Activated naive CD8-positive, alpha-beta T cell treated with anti-CD3 and anti-CD28 coated beads for 36 hours (primary cell): ENCODE measurements around the gene CAPNS2. TPM values are rescaled to one million over a fixed set of nuclear protein-coding genes. Genes with fewer than 3 reads are reported as not detected.

ENCODE experiments used
- DNase-seq: peaks from one replicate; pipeline ENCODE4 v3.0.0; 2021
- H3K27ac Mint-ChIP-seq: one replicate; pipeline ENCODE4 v1.8.0; 2022; ENCODE audit warnings: mild to moderate bottlenecking, moderate library complexity, mixed read lengths
- H3K27me3 Mint-ChIP-seq: one replicate; pipeline ENCODE4 v1.8.0; 2022; ENCODE audit warnings: mild to moderate bottlenecking, mixed read lengths
- H3K36me3 Mint-ChIP-seq: one replicate; pipeline ENCODE4 v1.8.0; 2021; ENCODE audit warnings: mild to moderate bottlenecking, mixed read lengths
- H3K4me1 Mint-ChIP-seq: one replicate; pipeline ENCODE4 v1.8.0; 2021; ENCODE audit warnings: mixed read lengths
- H3K4me3 Mint-ChIP-seq: one replicate; pipeline ENCODE4 v1.8.0; 2022; ENCODE audit warnings: mild to moderate bottlenecking, moderate library complexity, mixed read lengths
- H3K9me3 Mint-ChIP-seq: one replicate; pipeline ENCODE4 v1.8.0; 2022; ENCODE audit warnings: mixed read lengths
- total RNA-seq, 2 experiments: library from RNA; stranded (reverse); gene quantifications; one replicate each; pipeline ENCODE4 v1.2.3, GENCODE V29; 2021

Gene CAPNS2
- total RNA-seq = not detected

DNA sequence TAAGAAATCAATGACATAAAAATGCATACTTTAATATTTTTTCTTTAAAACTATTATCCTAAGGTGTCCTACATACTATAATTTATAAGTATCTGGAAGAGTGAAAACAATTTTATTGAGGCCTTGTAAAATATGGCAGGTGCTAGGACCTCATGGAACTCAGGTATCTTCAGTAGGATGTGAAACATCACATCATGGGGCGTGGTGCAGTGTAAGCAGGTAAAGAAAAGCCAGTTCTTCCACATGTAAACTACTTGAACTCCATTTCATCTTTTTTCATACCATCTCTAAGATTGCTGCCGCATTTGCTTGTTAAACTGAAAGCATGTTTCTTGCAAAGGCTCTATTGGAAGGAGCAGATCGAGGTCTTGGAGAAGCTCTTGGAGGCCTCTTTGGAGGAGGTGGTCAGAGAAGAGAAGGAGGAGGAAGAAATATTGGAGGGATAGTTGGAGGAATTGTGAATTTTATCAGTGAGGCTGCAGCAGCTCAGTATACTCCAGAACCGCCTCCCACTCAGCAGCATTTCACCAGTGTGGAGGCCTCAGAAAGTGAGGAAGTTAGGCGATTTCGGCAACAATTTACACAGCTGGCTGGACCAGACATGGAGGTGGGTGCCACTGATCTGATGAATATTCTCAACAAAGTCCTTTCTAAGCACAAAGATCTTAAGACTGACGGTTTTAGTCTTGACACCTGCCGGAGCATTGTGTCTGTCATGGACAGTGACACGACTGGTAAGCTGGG lies at the start of gene CAPNS2:
Gene CAPNS2, plus strand, starts transcription at position 253 of the 744 bp plus-strand sequence. Its CDS starts 73 bp downstream, at position 326.
- no peaks in the 10 kb centered on the region for H3K9me3 Mint-ChIP-seq
- peaks cover 6% of the 10 kb centered on the region for H3K27me3 Mint-ChIP-seq
- no peak within 1 kb of the TSS for H3K4me3 Mint-ChIP-seq
- H3K36me3 Mint-ChIP-seq = no peaks in the 10 kb centered on the region
- DNase-seq = no peak
- H3K4me1 Mint-ChIP-seq = no peaks in the 10 kb centered on the region
- H3K27ac Mint-ChIP-seq = no peak within 1 kb of the TSS

DNA sequence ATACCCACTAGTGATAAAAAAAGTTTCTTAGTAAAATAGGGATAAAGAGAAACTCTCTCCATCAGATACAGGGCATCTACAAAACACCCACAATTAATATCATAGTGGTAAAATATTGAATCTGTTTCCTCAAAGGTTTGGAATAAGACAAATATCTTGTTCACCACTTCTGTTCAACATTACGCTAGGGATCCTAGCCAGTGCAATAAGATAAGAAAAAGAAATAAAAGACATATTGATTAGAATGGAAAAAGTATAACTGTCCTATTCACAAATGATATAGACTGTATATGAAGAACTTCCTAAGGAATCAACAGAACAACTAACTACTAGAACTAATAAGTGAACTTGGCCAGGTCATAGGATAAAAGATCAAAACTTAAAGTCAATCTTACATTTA lies 44.7 kb upstream of the CAPNS2 start:
- Mint-ChIP-seq H3K4me3 (no peak overlapping the region), H3K27ac (no peak overlapping the region), H3K36me3 (no peaks in the 10 kb centered on the region), H3K9me3 (peaks cover 5% of the 10 kb centered on the region), H3K27me3 (no peaks in the 10 kb centered on the region), H3K4me1 (no peaks in the 10 kb centered on the region)
- DNase-seq = no peak

DNA sequence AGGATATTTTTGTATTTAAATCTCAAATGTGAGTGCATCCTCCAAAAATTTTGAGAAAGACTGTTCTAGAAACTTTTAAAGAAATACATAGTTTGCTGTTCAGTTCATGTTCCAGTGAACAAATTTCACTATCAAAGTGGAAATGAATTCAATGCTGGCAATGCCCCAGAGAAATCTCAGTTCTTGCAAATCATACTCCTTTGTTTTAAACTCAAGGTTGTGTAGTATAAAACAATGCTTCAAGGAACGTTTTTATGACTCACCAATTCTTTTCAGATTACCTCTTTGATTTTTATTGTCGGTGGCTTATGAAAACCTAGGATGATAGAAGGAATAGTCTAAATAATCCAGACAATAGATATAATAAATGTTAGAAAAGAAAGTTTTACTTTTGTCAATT lies 40.0 kb upstream of the CAPNS2 start:
- Mint-ChIP-seq H3K4me3 (no peak overlapping the region), H3K36me3 (no peaks in the 10 kb centered on the region), H3K9me3 (peaks cover 4% of the 10 kb centered on the region), H3K27ac (no peak overlapping the region), H3K27me3 (no peaks in the 10 kb centered on the region), H3K4me1 (no peaks in the 10 kb centered on the region)
- no peak for DNase-seq

DNA sequence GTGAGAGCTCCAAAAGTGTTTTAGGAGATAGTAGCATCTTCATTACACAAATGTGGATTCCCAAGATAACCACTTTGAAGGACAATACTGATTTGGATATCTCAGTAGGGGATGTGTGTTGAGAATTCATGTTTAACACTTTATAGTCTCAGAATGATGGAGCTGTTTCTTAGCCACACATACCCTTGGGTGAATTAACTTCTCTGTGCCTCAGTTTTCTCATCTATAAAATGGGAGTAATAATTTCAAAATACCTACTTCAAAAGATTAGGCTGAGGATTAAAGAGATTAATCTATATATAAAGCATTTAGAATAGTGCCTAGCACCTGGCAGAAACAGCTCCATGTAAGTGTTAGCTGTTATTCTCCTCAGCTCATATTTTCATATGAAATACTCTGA lies 38.6 kb upstream of the CAPNS2 start:
- no peak for DNase-seq
- Mint-ChIP-seq H3K27me3 (peaks cover 3% of the 10 kb centered on the region), H3K27ac (no peak overlapping the region), H3K36me3 (no peaks in the 10 kb centered on the region), H3K9me3 (no peaks in the 10 kb centered on the region), H3K4me1 (no peaks in the 10 kb centered on the region), H3K4me3 (no peak overlapping the region)

DNA sequence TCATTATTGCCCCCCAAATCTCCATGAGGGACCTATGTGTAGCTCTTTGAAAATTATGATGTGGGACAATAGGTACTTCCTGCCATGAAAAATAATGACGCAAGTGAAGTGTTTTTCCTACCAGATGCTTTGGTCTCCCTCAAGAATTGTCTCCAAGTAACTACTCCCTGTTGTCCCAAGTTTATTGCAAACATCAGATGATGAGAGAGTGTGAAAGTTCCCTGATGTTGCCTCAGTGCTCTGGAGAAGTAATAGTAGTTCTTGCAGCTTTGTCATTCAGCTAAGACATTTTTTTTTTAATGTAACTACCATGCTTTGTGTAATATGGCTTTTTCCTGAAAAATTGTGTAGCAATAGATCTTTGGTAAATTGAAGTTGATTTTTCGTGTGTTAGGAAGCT lies 37.5 kb upstream of the CAPNS2 start:
- Mint-ChIP-seq H3K4me1 (no peaks in the 10 kb centered on the region), H3K27ac (no peak overlapping the region), H3K27me3 (peaks cover 3% of the 10 kb centered on the region), H3K4me3 (no peak overlapping the region), H3K36me3 (no peaks in the 10 kb centered on the region), H3K9me3 (no peaks in the 10 kb centered on the region)
- DNase-seq = no peak

DNA sequence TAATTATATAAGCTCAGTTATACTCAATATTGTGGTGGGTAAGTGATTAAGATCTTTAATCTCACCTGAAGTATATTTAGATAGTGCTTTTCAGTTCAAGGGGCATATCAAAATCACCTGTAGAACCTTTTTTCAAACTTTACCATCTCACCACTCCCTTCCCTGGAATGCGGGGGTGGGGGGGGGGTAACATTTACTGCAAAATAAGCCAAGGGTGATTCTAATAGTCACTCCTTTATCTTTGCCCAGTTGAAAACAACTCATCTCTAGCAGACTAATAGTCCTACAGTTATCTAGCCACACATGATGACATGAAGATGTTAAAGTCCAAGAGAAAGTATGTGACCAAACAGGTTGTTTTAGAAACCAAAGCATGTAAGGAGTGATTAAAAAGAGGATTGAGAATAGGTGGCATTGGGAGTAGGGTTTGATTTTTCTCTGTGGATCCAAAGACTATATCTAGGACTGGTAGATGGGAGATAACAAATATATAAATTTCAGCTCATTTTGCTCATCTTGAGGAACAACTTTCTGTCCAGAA lies 36.1 kb upstream of the CAPNS2 start:
- Mint-ChIP-seq H3K36me3 (no peaks in the 10 kb centered on the region), H3K27ac (no peak overlapping the region), H3K4me3 (no peak overlapping the region), H3K4me1 (no peaks in the 10 kb centered on the region), H3K27me3 (peaks cover 3% of the 10 kb centered on the region), H3K9me3 (no peaks in the 10 kb centered on the region)
- no peak for DNase-seq

DNA sequence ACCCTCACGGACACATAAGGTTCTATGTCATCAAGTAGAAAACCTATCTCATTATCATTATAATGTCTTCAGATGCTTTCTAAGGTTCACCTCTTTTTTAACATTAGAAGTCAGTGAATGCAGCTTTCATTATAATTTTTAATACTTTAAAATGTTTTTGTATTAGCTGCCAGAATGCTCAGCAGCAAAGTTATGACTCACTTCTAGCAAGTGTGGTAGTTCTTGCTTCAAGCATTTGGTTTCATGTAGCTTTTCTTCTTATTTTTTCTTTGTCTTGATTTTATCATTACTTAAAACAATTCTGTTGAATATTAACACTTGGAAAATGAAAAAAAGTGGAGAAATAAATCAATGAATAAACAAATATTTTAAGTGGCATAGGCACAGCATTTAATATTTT lies 34.3 kb upstream of the CAPNS2 start:
- Mint-ChIP-seq H3K27me3 (peaks cover 3% of the 10 kb centered on the region), H3K36me3 (no peaks in the 10 kb centered on the region), H3K4me1 (no peaks in the 10 kb centered on the region), H3K4me3 (no peak overlapping the region), H3K9me3 (no peaks in the 10 kb centered on the region), H3K27ac (no peak overlapping the region)
- no peak for DNase-seq

DNA sequence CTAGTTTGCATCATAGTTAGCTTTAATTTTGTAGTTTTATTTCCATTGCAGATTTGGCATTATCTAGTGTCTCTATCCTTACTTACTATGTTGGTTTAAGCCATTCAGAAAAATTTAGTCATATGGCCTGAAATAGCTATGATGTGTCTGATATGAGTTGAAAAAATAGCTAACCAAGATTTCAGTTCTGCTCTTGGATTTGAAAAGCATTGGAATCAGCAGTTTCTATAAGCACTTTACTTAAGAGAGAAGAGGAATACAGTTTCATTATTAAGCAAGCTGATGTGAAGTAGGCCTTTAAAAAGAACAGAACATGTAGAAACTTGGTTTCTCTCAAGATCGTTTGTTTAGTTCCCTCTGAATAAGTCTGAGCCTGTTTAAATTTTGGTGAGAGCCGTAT lies 31.7 kb upstream of the CAPNS2 start:
- Mint-ChIP-seq H3K4me3 (no peak overlapping the region), H3K27ac (no peak overlapping the region), H3K36me3 (no peaks in the 10 kb centered on the region), H3K9me3 (no peaks in the 10 kb centered on the region), H3K27me3 (peaks cover 3% of the 10 kb centered on the region), H3K4me1 (no peaks in the 10 kb centered on the region)
- no peak for DNase-seq

DNA sequence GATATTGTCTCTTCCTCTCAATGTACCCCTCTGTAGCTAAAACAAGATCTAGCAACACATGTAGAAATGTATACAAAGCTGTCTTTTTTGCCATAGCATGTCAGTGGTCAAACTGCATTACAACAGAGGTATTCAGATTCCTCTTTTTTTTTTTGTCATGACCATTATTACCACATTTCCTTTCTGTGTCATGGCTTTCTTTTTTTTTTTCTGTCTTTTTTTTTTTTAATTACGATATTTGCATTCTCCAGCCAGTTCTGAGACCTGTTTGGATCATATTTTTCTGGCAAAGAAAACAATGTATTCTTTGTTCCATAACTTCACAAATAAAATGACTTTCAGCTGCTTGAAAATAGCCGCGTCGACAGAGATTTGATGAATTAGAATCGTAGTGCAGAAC lies 27.4 kb upstream of the CAPNS2 start:
- no peak for DNase-seq
- no peak overlapping the region for H3K4me3 Mint-ChIP-seq
- no peaks in the 10 kb centered on the region for H3K4me1 Mint-ChIP-seq
- H3K27me3 Mint-ChIP-seq = no peaks in the 10 kb centered on the region
- no peaks in the 10 kb centered on the region for H3K9me3 Mint-ChIP-seq
- H3K36me3 Mint-ChIP-seq = no peaks in the 10 kb centered on the region
- H3K27ac Mint-ChIP-seq = no peak overlapping the region

DNA sequence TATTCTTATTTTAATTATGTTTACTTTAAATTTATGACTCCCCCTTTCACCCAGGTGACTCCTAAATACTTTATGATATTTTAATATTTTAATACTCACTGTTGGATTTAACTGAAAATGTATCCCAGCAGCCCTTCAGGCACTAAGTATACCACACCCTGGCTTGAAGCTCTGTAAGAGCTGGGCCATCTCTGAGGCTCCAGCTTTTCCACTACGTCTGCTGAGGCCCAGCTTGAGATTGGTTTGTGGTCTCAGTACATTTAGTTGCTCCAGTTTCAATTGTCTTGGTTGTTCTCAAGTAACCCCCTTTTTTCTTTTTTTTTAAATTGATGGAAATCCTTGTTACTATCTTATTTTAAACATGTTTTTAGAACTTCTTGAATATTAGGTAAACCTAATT lies 27.0 kb upstream of the CAPNS2 start:
- no peak overlapping the region for H3K27ac Mint-ChIP-seq
- no peaks in the 10 kb centered on the region for H3K36me3 Mint-ChIP-seq
- no peaks in the 10 kb centered on the region for H3K4me1 Mint-ChIP-seq
- H3K9me3 Mint-ChIP-seq = no peaks in the 10 kb centered on the region
- H3K27me3 Mint-ChIP-seq = no peaks in the 10 kb centered on the region
- no peak overlapping the region for H3K4me3 Mint-ChIP-seq
- DNase-seq = no peak

DNA sequence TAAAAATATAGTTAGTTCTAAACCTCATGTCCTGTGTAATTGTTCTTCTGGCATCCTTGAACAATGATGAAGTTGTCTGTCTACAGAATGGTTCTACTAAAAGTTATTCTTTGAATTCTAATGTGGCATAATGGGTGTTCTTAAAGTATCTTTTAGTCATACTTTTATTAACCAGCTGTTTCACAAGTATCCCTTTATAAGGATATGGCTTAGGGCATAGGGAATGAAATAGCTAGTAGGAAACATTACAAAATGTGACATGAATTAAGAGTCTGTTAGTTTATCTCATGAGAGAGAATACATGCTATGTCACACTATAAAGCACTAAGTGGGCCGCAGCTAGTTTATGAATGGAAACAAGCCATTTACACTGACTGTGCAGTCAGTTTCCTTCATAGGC lies 26.3 kb upstream of the CAPNS2 start:
- no peaks in the 10 kb centered on the region for H3K4me1 Mint-ChIP-seq
- H3K36me3 Mint-ChIP-seq = no peaks in the 10 kb centered on the region
- peaks cover 3% of the 10 kb centered on the region for H3K27me3 Mint-ChIP-seq
- H3K4me3 Mint-ChIP-seq = no peak overlapping the region
- H3K27ac Mint-ChIP-seq = no peak overlapping the region
- DNase-seq = no peak
- H3K9me3 Mint-ChIP-seq = no peaks in the 10 kb centered on the region

DNA sequence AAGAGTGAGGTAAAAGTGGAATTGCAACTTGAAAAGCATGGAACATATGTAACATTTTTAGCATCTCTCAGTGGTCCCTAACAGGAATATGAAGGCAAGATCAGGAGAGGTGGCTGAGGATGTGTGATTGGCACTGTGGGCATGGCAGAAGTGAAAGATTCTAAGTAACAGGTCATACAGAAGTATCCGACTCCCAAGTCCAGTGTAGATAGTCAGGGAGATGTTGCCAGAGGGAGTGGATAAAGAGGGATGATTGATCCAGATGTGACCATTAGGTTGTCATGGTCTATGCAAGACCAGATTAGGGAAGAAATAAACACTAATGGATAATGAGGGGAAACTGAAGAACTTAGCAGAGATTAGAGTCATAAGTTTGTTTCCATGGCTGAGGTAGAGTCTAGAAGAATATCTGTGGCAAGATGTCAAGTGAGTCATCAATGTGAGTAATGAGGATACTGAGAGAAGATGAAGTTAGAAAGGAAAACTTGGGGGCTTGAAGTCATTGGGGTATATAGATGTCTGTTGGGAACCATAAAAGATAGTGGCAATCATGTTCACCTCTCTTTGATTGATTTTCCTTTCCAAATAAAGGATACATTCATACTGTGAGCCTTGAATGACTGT lies 23.9 kb upstream of the CAPNS2 start:
- Mint-ChIP-seq H3K4me3 (no peak overlapping the region), H3K36me3 (no peaks in the 10 kb centered on the region), H3K27me3 (peaks cover 4% of the 10 kb centered on the region), H3K27ac (no peak overlapping the region), H3K4me1 (no peaks in the 10 kb centered on the region), H3K9me3 (no peaks in the 10 kb centered on the region)
- DNase-seq = no peak

DNA sequence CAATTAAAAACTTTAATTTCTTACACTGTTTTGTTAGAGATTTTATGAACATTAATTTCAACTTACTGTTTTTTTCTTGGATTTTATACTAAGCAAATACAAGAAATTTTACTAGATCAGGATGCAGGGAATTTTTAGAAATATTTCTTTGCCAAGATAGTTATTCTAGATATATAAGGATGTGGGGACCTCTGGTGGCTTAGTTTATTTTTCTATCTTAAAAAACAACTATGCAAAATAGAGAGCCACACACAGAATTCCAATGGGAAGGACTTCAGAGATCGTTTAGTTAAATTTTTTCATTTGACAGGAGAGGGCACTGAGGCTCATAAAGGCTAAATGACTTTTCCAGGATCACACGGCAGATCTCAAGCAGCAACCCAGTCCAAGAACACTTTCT lies 23.0 kb upstream of the CAPNS2 start:
- no peak for DNase-seq
- Mint-ChIP-seq H3K27me3 (peaks cover 4% of the 10 kb centered on the region), H3K36me3 (no peaks in the 10 kb centered on the region), H3K4me1 (no peaks in the 10 kb centered on the region), H3K9me3 (no peaks in the 10 kb centered on the region), H3K27ac (no peak overlapping the region), H3K4me3 (no peak overlapping the region)

DNA sequence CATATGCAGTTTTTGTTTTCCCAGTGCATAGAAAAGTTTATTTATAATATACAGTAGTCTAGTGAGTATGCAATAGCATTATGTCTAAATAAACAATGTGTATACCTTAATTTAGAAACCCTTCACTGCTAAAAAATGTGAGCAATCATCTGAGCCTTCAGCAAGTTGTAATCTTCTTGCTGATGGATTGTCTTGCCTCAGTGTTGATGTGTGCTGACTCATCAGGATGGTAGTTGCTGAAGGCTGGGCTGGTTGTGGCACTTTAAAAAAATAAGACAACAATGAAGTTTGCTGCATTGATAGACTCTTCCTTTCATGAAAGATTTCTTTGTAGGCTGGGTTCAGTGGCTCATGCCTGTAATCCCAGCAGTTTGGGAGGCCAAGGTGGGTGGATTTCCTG lies 13.9 kb upstream of the CAPNS2 start:
- no peak overlapping the region for H3K27ac Mint-ChIP-seq
- no peak overlapping the region for H3K4me3 Mint-ChIP-seq
- DNase-seq = no peak
- no peaks in the 10 kb centered on the region for H3K4me1 Mint-ChIP-seq
- H3K27me3 Mint-ChIP-seq = no peaks in the 10 kb centered on the region
- H3K36me3 Mint-ChIP-seq = no peaks in the 10 kb centered on the region
- H3K9me3 Mint-ChIP-seq = no peaks in the 10 kb centered on the region

DNA sequence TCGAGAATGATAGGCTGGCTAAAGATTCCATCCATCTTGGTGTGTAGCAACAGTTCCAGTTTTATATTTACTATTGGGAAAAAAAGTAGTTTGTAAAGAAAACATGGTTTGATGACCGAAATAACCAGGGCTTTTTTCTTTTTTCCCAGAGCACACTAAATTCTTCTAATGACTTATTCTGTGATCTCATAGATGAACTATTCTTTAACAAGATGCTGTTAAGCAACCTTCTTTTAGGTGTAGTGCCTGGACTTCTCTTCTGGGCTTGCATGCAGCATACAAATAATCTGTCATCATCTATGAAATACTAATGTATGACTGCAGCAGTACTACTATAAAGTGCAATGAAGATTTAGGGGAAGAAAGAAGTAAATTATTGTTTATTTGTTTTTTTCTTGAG lies 11.0 kb upstream of the CAPNS2 start:
- Mint-ChIP-seq H3K27ac (no peak overlapping the region), H3K36me3 (no peaks in the 10 kb centered on the region), H3K9me3 (no peaks in the 10 kb centered on the region), H3K27me3 (no peaks in the 10 kb centered on the region), H3K4me1 (no peaks in the 10 kb centered on the region), H3K4me3 (no peak overlapping the region)
- DNase-seq = no peak

DNA sequence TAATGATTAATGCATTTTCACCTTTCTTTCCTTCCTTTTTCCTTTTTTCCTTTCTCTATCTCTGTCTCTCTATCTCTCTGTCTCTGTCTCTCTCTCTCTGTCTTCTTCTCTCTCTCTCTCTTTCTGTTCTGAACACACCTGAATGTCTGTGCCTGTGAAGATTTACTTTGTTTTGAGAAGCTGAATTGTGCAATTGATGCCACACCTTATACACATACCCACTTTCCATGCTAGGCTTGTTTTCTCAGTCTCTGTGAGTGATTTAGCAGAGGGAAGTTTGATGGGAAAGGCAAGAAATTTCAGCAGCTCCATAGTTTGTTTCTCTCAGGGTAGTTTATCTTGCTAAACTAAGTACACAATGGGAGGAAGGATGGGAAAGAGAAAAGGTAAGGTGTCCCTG lies 9.3 kb upstream of the CAPNS2 start:
- H3K9me3 Mint-ChIP-seq = no peaks in the 10 kb centered on the region
- H3K36me3 Mint-ChIP-seq = no peaks in the 10 kb centered on the region
- no peak overlapping the region for H3K27ac Mint-ChIP-seq
- H3K4me1 Mint-ChIP-seq = no peaks in the 10 kb centered on the region
- H3K4me3 Mint-ChIP-seq = no peak overlapping the region
- no peaks in the 10 kb centered on the region for H3K27me3 Mint-ChIP-seq
- no peak for DNase-seq
